Neural progenitor cell (in vitro differentiated cells): ENCODE data around the gene PSMD14. TPM values are rescaled to one million over a fixed set of nuclear protein-coding genes. Genes with fewer than 3 reads are reported as not detected.

ENCODE experiments used
- DNase-seq: peaks from one replicate; pipeline ENCODE4 v3.0.0-alpha.2; 2016; ENCODE audit warnings: low spot score
- H2AFZ ChIP-seq: fragments of 200-600 bp; sonication (generic); replicated peaks from 2 replicates; pipeline ENCODE4 v1.6.1; 2016; ENCODE audit warnings: antibody characterized with exemption
- H3F3A ChIP-seq: fragments of 200-600 bp; sonication (generic); 2 replicates; pipeline ENCODE4 v1.6.1; 2016; ENCODE audit warnings: antibody characterized with exemption, low read depth
- H3K27ac ChIP-seq: fragments of 200-600 bp; sonication (generic); 2 replicates; pipeline ENCODE4 v1.5.1; 2016; ENCODE audit warnings: mild to moderate bottlenecking
- H3K27me3 ChIP-seq: fragments of 200-600 bp; sonication (generic); 2 replicates; pipeline ENCODE4 v1.6.1; 2016; ENCODE audit warnings: mild to moderate bottlenecking, moderate library complexity
- H3K36me3 ChIP-seq: fragments of 200-600 bp; sonication (generic); 2 replicates; pipeline ENCODE4 v1.5.1; 2016
- H3K4me1 ChIP-seq: fragments of 200-600 bp; sonication (generic); 2 replicates; pipeline ENCODE4 v1.6.1; 2016; ENCODE audit warnings: mixed run types
- H3K4me2 ChIP-seq: fragments of 200-600 bp; sonication (generic); 2 replicates; pipeline ENCODE4 v1.6.1; 2016
- H3K4me3 ChIP-seq: fragments of 200-600 bp; sonication (generic); 2 replicates; pipeline ENCODE4 v1.5.1; 2016
- H3K79me2 ChIP-seq: fragments of 200-600 bp; sonication (generic); 2 replicates; pipeline ENCODE4 v1.6.1; 2016; ENCODE audit warnings: low read depth
- H3K9ac ChIP-seq: fragments of 200-600 bp; sonication (generic); 2 replicates; pipeline ENCODE4 v1.6.1; 2016
- H3K9me3 ChIP-seq: fragments of 200-600 bp; sonication (generic); 2 replicates; pipeline ENCODE4 v1.5.1; 2016; ENCODE audit warnings: low read depth
- H4K20me1 ChIP-seq: fragments of 200-600 bp; sonication (generic); 2 replicates; pipeline ENCODE4 v1.6.1; 2016; ENCODE audit warnings: low read depth
- H3K27ac Mint-ChIP-seq: 3 replicates; pipeline ENCODE4 v1.8.0; 2021; ENCODE audit warnings: mixed read lengths
- H3K27me3 Mint-ChIP-seq: 2 replicates; pipeline ENCODE4 v1.8.0; 2022; ENCODE audit warnings: low read depth, mild to moderate bottlenecking, inconsistent platforms, moderate library complexity, mixed read lengths; ENCODE audit not compliant: insufficient read depth
- H3K36me3 Mint-ChIP-seq: 3 replicates; pipeline ENCODE4 v1.8.0; 2021; ENCODE audit warnings: mixed read lengths
- H3K4me1 Mint-ChIP-seq: 3 replicates; pipeline ENCODE4 v1.8.0; 2021; ENCODE audit warnings: mixed read lengths
- H3K4me3 Mint-ChIP-seq: 3 replicates; pipeline ENCODE4 v1.8.0; 2021; ENCODE audit warnings: mild to moderate bottlenecking, moderate library complexity, mixed read lengths
- H3K9me3 Mint-ChIP-seq: 3 replicates; pipeline ENCODE4 v1.8.0; 2020; ENCODE audit warnings: mixed read lengths
- EZH2 ChIP-seq: fragments of 200-600 bp; sonication (generic); IDR thresholded peaks from 2 replicates; pipeline ENCODE4 v1.6.1; 2017; ENCODE audit warnings: antibody characterized with exemption, mild to moderate bottlenecking, moderate library complexity
- EZH2phosphoT487 ChIP-seq: fragments of 200-600 bp; sonication (generic); IDR thresholded peaks from 2 replicates; pipeline ENCODE4 v1.6.1; 2017; ENCODE audit warnings: antibody characterized with exemption
- total RNA-seq: library from RNA; depleted of rRNA; stranded (reverse); fragments of >200 nt; gene quantifications from 2 replicates; pipeline ENCODE4 v1.2.3, GENCODE V29; 2015; ENCODE audit warnings: low replicate concordance
- TF ChIP-seq, protein P1 (sequence below): fragments of 200-600 bp; sonication (generic); IDR thresholded peaks from 2 replicates; pipeline ENCODE4 v1.5.1; 2017; ENCODE audit warnings: antibody characterized with exemption, mild to moderate bottlenecking

The PSMD14 gene
- total RNA-seq, 1 donor from 2014 or later: 152 TPM

DNA sequence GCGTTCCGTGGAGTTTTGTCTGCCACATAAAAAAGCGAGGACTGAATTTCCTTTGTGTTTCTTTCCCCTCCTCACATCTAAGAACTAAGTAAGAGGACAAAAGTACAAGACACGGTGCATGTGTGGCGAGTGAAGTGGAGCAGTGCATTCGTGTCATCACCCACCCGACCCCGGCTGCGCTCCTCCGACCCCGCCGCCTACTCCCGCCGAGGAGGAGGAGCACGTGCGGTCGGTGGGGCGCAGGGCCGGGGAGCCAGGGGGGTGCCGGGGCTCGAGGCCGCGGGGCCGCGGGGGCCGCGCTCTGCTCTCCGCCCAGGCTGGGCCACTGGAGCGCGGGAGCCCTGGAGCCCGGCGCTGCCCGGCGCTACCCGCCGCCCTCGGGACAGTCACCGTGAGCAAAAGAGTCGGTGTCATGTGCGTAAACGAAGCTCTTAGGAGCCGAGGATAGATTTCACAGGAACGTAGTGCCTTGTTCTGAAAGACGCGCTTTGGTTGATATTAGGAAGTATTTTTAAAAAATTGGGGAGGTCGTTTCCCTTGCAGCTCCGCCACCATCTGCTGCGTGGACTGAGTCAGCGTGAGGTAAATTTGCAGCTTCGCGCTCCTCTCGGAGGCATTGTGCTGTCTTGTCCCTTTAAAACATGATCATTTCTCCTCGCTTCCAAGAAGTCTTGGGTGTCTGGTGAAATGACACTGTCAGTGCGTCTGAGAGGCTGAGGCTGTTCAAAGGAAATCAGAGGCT lies 118.9 kb downstream of the PSMD14 start:
- peak overlapping the region; percentile 80 for H3K4me3 Mint-ChIP-seq
- H3K4me2 ChIP-seq: peak overlapping the region; percentile 69
- peak; percentile 54 for DNase-seq
- no peaks in the 10 kb centered on the region for H3K36me3 ChIP-seq
- H3K79me2 ChIP-seq: no peaks in the 10 kb centered on the region
- H4K20me1 ChIP-seq: peaks cover 45% of the 10 kb centered on the region
- no peak overlapping the region for H3K9ac ChIP-seq
- H2AFZ ChIP-seq: peak overlapping the region; percentile 64
- no peaks in the 10 kb centered on the region for H3K4me1 ChIP-seq
- H3K9me3 Mint-ChIP-seq: peaks cover 10% of the 10 kb centered on the region
- H3K27ac ChIP-seq: no peak overlapping the region
- H3K27me3 ChIP-seq: peaks cover 100% of the 10 kb centered on the region
- H3K27ac Mint-ChIP-seq: no peak overlapping the region
- peak; percentile 93 for TF ChIP-seq EZH2
- TF ChIP-seq, protein P1, sequence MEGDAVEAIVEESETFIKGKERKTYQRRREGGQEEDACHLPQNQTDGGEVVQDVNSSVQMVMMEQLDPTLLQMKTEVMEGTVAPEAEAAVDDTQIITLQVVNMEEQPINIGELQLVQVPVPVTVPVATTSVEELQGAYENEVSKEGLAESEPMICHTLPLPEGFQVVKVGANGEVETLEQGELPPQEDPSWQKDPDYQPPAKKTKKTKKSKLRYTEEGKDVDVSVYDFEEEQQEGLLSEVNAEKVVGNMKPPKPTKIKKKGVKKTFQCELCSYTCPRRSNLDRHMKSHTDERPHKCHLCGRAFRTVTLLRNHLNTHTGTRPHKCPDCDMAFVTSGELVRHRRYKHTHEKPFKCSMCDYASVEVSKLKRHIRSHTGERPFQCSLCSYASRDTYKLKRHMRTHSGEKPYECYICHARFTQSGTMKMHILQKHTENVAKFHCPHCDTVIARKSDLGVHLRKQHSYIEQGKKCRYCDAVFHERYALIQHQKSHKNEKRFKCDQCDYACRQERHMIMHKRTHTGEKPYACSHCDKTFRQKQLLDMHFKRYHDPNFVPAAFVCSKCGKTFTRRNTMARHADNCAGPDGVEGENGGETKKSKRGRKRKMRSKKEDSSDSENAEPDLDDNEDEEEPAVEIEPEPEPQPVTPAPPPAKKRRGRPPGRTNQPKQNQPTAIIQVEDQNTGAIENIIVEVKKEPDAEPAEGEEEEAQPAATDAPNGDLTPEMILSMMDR: no peak
- no peak for TF ChIP-seq EZH2phosphoT487
- H3K9me3 ChIP-seq: no peaks in the 10 kb centered on the region
- peaks cover 59% of the 10 kb centered on the region for H3K27me3 Mint-ChIP-seq
- peak overlapping the region; percentile 30 for H3K4me3 ChIP-seq
- peaks cover 12% of the 10 kb centered on the region for H3F3A ChIP-seq
- peaks cover 21% of the 10 kb centered on the region for H3K4me1 Mint-ChIP-seq
- peaks cover 4% of the 10 kb centered on the region for H3K36me3 Mint-ChIP-seq

DNA sequence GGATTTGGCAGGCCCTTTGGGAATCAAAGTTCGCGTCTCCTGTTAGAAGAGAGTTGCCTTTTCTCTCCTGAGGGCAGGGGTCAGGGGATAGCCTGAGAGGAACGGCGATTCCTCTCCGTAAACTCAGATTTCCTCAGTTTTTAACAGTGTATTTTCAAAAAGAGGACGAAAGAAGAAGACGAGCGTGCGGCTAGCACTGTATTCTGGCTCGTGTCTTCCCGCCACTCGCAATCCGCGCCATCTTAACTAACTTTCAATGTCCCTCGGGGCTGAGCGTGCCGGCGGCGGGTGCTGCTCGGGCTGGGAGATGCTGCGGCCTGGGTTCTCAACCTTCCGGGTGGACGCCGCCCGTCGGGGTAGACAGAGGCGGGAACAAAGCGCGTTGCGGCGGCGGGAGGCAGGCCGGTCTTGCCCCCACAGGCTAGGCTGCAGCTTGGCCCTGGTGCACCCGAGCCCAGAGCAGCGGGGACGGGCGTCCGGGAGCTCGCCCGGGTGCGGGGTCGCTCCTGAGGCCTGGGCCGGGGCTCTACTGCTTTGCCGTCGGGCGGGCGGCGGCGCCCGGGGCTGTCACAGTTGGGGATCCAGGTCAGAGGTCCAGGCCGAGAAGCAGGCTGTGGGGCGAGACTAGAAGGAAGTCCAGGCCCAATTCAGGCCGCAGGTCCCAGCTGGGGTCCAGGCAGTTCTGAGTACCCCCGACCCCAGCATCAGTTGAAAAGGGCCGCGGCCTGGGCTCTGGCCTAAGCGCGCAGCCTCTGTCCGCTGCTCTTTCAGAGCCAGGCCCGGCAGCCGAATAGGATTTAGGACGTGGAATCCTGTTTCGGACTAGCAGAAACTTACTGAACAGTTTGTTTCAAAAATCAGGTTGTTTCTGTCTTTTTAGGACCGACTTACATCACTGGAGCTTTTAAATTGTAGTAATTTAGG lies 119.7 kb downstream of the PSMD14 start:
- Mint-ChIP-seq H3K9me3 (peaks cover 10% of the 10 kb centered on the region), H3K4me3 (peak overlapping the region; percentile 80), H3K4me1 (peaks cover 20% of the 10 kb centered on the region), H3K27me3 (peaks cover 50% of the 10 kb centered on the region), H3K27ac (no peak overlapping the region), H3K36me3 (peaks cover 4% of the 10 kb centered on the region)
- Histone ChIP-seq H4K20me1 (peaks cover 37% of the 10 kb centered on the region), H3K9me3 (no peaks in the 10 kb centered on the region), H3K4me2 (peak overlapping the region; percentile 69), H3K79me2 (no peaks in the 10 kb centered on the region), H3K9ac (no peak overlapping the region), H3K27me3 (peaks cover 100% of the 10 kb centered on the region), H3K36me3 (no peaks in the 10 kb centered on the region), H3K4me1 (no peaks in the 10 kb centered on the region), H3K4me3 (peak overlapping the region; percentile 30), H3K27ac (no peak overlapping the region), H2AFZ (peak overlapping the region; percentile 64), H3F3A (peaks cover 7% of the 10 kb centered on the region)
- DNase-seq: peak; percentile 67
- TF ChIP-seq EZH2phosphoT487: peak; percentile 98
- peak; percentile 97 for TF ChIP-seq EZH2
- TF ChIP-seq, protein P1: no peak

- H3F3A ChIP-seq: peaks cover 7% of the 10 kb centered on the region
- H2AFZ ChIP-seq: no peak overlapping the region
- no peaks in the 10 kb centered on the region for H3K9me3 ChIP-seq
- Mint-ChIP-seq H3K27ac (no peak overlapping the region), H3K4me3 (no peak overlapping the region), H3K27me3 (peaks cover 33% of the 10 kb centered on the region), H3K9me3 (peaks cover 10% of the 10 kb centered on the region), H3K4me1 (peaks cover 13% of the 10 kb centered on the region), H3K36me3 (peaks cover 4% of the 10 kb centered on the region)
- DNase-seq: no peak
- no peak overlapping the region for H3K4me2 ChIP-seq
- H3K79me2 ChIP-seq: no peaks in the 10 kb centered on the region
- H4K20me1 ChIP-seq: peaks cover 14% of the 10 kb centered on the region
- TF ChIP-seq, protein P1: no peak
- TF ChIP-seq EZH2phosphoT487 (no peak), EZH2 (no peak)
- H3K27ac ChIP-seq: no peak overlapping the region
- no peak overlapping the region for H3K4me3 ChIP-seq
- H3K4me1 ChIP-seq: no peaks in the 10 kb centered on the region
- H3K27me3 ChIP-seq: peaks cover 93% of the 10 kb centered on the region
- H3K36me3 ChIP-seq: no peaks in the 10 kb centered on the region
- H3K9ac ChIP-seq: no peak overlapping the region
Observed at GRCh38 chr2:161430386-161430785, 122.2 kb downstream of the PSMD14 start.
